PC-3 (cell line): ENCODE data around the gene SAMD8. TPM values are rescaled to one million over a fixed set of nuclear protein-coding genes. Genes with fewer than 3 reads are reported as not detected.

Source experiments
- ATAC-seq: fragments of 200-7000 bp; cut with Tn5 transposase; 2 replicates; pipeline ENCODE4 v1.9.1; 2020; ENCODE audit warnings: mild to moderate bottlenecking, moderate library complexity
- BruUV-seq: library from RNA; stranded (reverse); fragments of 400-500 nt; replicated peaks from 2 replicates; lab custom pipeline; 2021; lab: Mats Ljungman, UMichigan
- CTCF ChIA-PET: fragments of 300-600 bp; sonication (Branson Sonifier 250); formaldehyde crosslinking; loops from one replicate; lab custom pipeline; 2022; ENCODE audit warnings: antibody characterized with exemption; lab: Charles Lee
- POLR2A ChIA-PET: fragments of 300-600 bp; sonication (Branson Sonifier 250); formaldehyde crosslinking; loops from one replicate; lab custom pipeline; 2022; ENCODE audit warnings: antibody characterized with exemption; ENCODE audit not compliant: unreplicated experiment; lab: Charles Lee
- DNase-seq: peaks from one replicate; pipeline ENCODE4 v3.0.0-alpha.2; 2015
- H2AFZ ChIP-seq: fragments of 300-600 bp; sonication (generic); 2 replicates; pipeline ENCODE4 v1.6.0; 2016; ENCODE audit warnings: antibody characterized with exemption, low read length
- H3F3A ChIP-seq: fragments of 300-600 bp; sonication (generic); one replicate; pipeline ENCODE4 v1.6.0; 2017; ENCODE audit warnings: antibody characterized with exemption, low read length, control low read depth, mild to moderate bottlenecking; ENCODE audit not compliant: unreplicated experiment
- H3K27ac ChIP-seq: fragments of 300-600 bp; sonication (generic); 2 replicates; pipeline ENCODE4 v1.5.1; 2016; ENCODE audit warnings: mild to moderate bottlenecking, low read length
- H3K27me3 ChIP-seq: fragments of 300-600 bp; sonication (generic); 2 replicates; pipeline ENCODE4 v1.6.1; 2016; ENCODE audit warnings: low read length, mixed read lengths
- H3K36me3 ChIP-seq: fragments of 300-600 bp; sonication (generic); 2 replicates; pipeline ENCODE4 v1.6.1; 2016; ENCODE audit warnings: low read depth, mixed run types, low read length, mixed read lengths
- H3K4me1 ChIP-seq: fragments of 300-600 bp; sonication (generic); 2 replicates; pipeline ENCODE4 v1.5.1; 2016; ENCODE audit warnings: low read length; ENCODE audit not compliant: insufficient read depth
- H3K4me2 ChIP-seq: fragments of 300-600 bp; sonication (generic); 2 replicates; pipeline ENCODE4 v1.6.0; 2016; ENCODE audit warnings: low read length
- H3K4me3 ChIP-seq: fragments of 300-600 bp; sonication (generic); 2 replicates; pipeline ENCODE4 v1.5.1; 2016; ENCODE audit warnings: mild to moderate bottlenecking, low read length, mixed read lengths
- H3K79me2 ChIP-seq: fragments of 300-600 bp; sonication (generic); 2 replicates; pipeline ENCODE4 v1.6.1; 2017; ENCODE audit warnings: low read length, mixed read lengths
- H3K9ac ChIP-seq: fragments of 300-600 bp; sonication (generic); 2 replicates; pipeline ENCODE4 v1.6.0; 2016; ENCODE audit warnings: mild to moderate bottlenecking, low read length
- H3K9me2 ChIP-seq: fragments of 300-600 bp; sonication (generic); replicated peaks from 2 replicates; pipeline ENCODE4 v1.6.1; 2016; ENCODE audit warnings: mixed run types, low read length, mixed read lengths
- H3K9me3 ChIP-seq: fragments of 300-600 bp; sonication (generic); 2 replicates; pipeline ENCODE4 v1.6.1; 2016; ENCODE audit warnings: low read length, mixed read lengths
- H4K20me1 ChIP-seq: fragments of 300-600 bp; sonication (generic); 2 replicates; pipeline ENCODE4 v1.6.1; 2016; ENCODE audit warnings: low read length, mixed read lengths
- EZH2 ChIP-seq: fragments of 300-600 bp; sonication (generic); IDR thresholded peaks from one replicate; pipeline ENCODE4 v1.6.1; 2017; ENCODE audit warnings: antibody characterized with exemption, mild to moderate bottlenecking, low read length; ENCODE audit not compliant: unreplicated experiment
- EZH2phosphoT487 ChIP-seq: fragments of 300-600 bp; sonication (generic); IDR thresholded peaks from 2 replicates; pipeline ENCODE4 v1.6.1; 2018; ENCODE audit warnings: mild to moderate bottlenecking, antibody characterized with exemption, low read length, borderline replicate concordance
- intact Hi-C: fragments of 100-400 bp; cut with micrococcal nuclease; formaldehyde crosslinking; loops from 2 replicates; pipeline ENCODE4 v1.9.0; 2023
- total RNA-seq: library from RNA; depleted of rRNA; stranded (reverse); fragments of >200 nt; gene quantifications from 2 replicates; pipeline ENCODE4 v1.2.3, GENCODE V29; 2014
- TF ChIP-seq, protein P1 (sequence below): fragments of 300-600 bp; sonication (generic); conservative IDR thresholded peaks from 2 replicates; pipeline ENCODE4 v1.5.1; 2017; ENCODE audit warnings: antibody characterized with exemption, low read depth, mild to moderate bottlenecking, low read length

SAMD8 gene
- total RNA-seq, 1 experiment from 2014 or later = 47.4 TPM

DNA sequence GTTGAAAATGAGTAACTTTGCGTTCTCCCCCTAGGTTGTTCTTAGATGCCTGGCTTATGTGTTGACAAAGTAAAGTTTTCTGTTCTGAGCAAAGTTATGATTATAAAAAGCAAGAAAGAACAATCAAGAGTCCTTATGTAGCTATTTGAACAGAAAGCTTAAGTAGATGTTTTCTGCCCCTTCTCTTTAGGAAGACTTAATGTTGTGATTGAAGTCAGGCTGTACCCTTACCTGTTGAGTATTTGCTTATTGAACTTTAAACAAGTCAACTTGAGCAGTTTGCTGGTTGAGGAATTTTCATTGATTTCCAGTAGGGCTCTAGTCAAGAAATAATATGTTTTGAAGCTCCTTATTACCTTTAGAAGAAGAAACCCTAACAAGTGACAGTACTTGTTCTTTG is 65.3 kb downstream of the SAMD8 start:
- ChIA-PET CTCF (no interaction called here), POLR2A (no interaction called here)
- Histone ChIP-seq H3K36me3 (peaks cover 29% of the 10 kb centered on the region), H3K4me2 (no peak overlapping the region), H2AFZ (no peak overlapping the region), H3K27ac (no peak overlapping the region), H4K20me1 (peaks cover 12% of the 10 kb centered on the region), H3K9me2 (no peaks in the 10 kb centered on the region), H3F3A (no peaks in the 10 kb centered on the region), H3K79me2 (no peaks in the 10 kb centered on the region), H3K4me3 (no peak overlapping the region), H3K9me3 (no peaks in the 10 kb centered on the region), H3K4me1 (peaks cover 10% of the 10 kb centered on the region), H3K27me3 (no peaks in the 10 kb centered on the region), H3K9ac (no peak overlapping the region)
- intact Hi-C loops = no loop called here
- ATAC-seq (no peak), DNase-seq (no peak)
- TSS peak; percentile 11 for BruUV-seq
- TF ChIP-seq, protein P1, sequence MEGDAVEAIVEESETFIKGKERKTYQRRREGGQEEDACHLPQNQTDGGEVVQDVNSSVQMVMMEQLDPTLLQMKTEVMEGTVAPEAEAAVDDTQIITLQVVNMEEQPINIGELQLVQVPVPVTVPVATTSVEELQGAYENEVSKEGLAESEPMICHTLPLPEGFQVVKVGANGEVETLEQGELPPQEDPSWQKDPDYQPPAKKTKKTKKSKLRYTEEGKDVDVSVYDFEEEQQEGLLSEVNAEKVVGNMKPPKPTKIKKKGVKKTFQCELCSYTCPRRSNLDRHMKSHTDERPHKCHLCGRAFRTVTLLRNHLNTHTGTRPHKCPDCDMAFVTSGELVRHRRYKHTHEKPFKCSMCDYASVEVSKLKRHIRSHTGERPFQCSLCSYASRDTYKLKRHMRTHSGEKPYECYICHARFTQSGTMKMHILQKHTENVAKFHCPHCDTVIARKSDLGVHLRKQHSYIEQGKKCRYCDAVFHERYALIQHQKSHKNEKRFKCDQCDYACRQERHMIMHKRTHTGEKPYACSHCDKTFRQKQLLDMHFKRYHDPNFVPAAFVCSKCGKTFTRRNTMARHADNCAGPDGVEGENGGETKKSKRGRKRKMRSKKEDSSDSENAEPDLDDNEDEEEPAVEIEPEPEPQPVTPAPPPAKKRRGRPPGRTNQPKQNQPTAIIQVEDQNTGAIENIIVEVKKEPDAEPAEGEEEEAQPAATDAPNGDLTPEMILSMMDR = no peak
- no peak for TF ChIP-seq EZH2phosphoT487
- TF ChIP-seq EZH2 = no peak

DNA sequence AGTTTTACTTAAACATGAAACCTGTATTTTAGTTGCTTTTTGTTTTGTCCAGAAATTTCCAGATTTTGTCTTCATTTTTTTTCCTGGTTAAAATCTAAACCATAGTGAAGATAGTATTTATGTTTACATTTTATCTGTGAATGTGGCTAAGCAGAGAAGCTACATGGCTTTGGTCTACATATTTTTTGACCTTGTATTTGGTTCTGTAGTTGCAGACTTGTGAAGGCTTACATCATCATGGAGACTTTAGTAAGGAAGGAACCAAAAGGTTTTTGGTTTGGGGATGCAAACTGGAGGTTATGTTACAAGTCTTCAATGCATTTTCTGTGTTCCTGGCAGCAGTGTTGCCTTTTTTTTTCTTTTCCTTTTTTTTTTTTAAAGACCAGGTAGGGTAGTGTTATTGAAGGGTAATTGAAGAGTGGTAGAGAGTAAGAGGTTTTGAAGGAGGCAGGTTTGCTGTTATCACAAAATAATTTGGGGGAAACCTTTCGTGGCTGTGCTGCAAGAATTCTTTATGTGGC is 68.3 kb downstream of the SAMD8 start:
- H3K4me2 ChIP-seq = no peak overlapping the region
- H3K4me3 ChIP-seq = no peak overlapping the region
- peaks cover 6% of the 10 kb centered on the region; the same call in 1 of the 2 replicates for H4K20me1 ChIP-seq
- H3K9ac ChIP-seq = no peak overlapping the region
- H3F3A ChIP-seq = no peaks in the 10 kb centered on the region
- no peaks in the 10 kb centered on the region for H3K27me3 ChIP-seq
- peaks cover 29% of the 10 kb centered on the region for H3K36me3 ChIP-seq
- H2AFZ ChIP-seq = no peak overlapping the region
- no TSS peak for BruUV-seq
- TF ChIP-seq, protein P1 = no peak
- TF ChIP-seq EZH2 (no peak), EZH2phosphoT487 (no peak)
- H3K27ac ChIP-seq = no peak overlapping the region
- H3K9me2 ChIP-seq = no peaks in the 10 kb centered on the region
- H3K4me1 ChIP-seq = peaks cover 10% of the 10 kb centered on the region
- H3K79me2 ChIP-seq = no peaks in the 10 kb centered on the region
- peak; percentile 25; the same call in 1 of the 2 replicates for ATAC-seq
- no peaks in the 10 kb centered on the region for H3K9me3 ChIP-seq
- POLR2A ChIA-PET = no interaction called here
- DNase-seq = no peak
- CTCF ChIA-PET = interaction anchor here (0.6 to 1.3 kb wide), 2 partner anchors 56 to 139 kb away, joined by 3 to 5 read pairs; partner anchors contain the start of gene COMTD1
- intact Hi-C loops = no loop called here

DNA sequence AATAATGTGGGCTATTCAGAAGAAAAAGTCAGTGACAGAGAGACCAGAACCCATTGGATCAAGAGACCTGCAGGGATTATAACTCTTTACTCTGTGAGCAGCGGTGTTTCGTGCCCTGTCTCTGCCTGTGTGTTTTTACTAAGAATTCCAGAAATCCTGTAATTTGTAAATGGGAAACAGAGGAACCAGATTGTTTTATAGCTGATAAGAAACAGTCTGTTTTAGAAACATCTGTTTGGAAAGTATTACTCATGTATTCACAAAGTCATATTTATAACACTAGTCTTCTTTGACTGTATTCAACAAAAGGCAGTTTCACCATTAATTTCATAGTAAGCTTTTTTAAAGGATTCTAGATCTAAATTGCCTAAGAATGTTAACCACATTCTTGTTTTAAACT is 69.1 kb downstream of the SAMD8 start:
- Histone ChIP-seq H3K27me3 (no peaks in the 10 kb centered on the region), H3F3A (no peaks in the 10 kb centered on the region), H3K79me2 (no peaks in the 10 kb centered on the region), H3K4me1 (peaks cover 10% of the 10 kb centered on the region), H3K36me3 (peaks cover 26% of the 10 kb centered on the region), H3K9me3 (no peaks in the 10 kb centered on the region), H3K27ac (no peak overlapping the region), H2AFZ (no peak overlapping the region), H3K4me2 (no peak overlapping the region), H3K9ac (no peak overlapping the region), H3K4me3 (no peak overlapping the region), H3K9me2 (no peaks in the 10 kb centered on the region), H4K20me1 (peaks cover 6% of the 10 kb centered on the region; the same call in 1 of the 2 replicates)
- ChIA-PET POLR2A (no interaction called here), CTCF (interaction anchor here (1.0 kb wide), 1 partner anchor 55 kb away, joined by 3 read pairs; the partner anchor contains the start of gene COMTD1)
- peak; percentile 24 for ATAC-seq
- BruUV-seq = no TSS peak
- intact Hi-C loops = no loop called here
- DNase-seq = no peak
- TF ChIP-seq EZH2phosphoT487 (no peak), EZH2 (no peak)
- TF ChIP-seq, protein P1 = no peak
